HG03108 (cell line): ENCODE results near the gene CRY2.
"Not testable (repeated sequence)": the region's sequence is repeated elsewhere in the genome, so short reads cannot be mapped to it uniquely, and the experiment has no call there.

Source experiments
- ATAC-seq: cut with Tn5 transposase; IDR thresholded peaks from one replicate; pipeline ENCODE4 v1.9.1; 2021; ENCODE audit warnings: moderate library complexity; ENCODE audit not compliant: unreplicated experiment

The CRY2 gene

DNA sequence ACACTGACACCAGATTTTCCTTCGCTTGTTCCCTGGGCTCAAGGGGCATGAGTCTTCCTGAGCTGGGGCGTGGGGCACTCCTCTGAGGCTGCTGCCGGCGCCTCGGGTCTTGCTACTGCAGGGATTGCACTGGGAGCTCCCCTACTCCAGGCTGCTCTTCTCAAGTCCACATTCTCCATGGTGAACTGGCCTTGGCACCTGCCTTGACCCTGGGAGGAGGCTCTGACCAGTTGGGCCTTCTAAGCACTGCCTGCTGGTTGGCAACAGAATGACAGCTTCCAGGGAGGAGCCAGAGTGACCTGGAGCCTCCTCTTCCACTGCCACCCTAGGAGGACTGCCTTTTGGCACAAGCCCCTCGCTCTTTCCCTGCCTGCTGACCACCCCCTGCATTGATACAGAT, 50.3 kb downstream of the CRY2 start:
- ATAC-seq = no peak

DNA sequence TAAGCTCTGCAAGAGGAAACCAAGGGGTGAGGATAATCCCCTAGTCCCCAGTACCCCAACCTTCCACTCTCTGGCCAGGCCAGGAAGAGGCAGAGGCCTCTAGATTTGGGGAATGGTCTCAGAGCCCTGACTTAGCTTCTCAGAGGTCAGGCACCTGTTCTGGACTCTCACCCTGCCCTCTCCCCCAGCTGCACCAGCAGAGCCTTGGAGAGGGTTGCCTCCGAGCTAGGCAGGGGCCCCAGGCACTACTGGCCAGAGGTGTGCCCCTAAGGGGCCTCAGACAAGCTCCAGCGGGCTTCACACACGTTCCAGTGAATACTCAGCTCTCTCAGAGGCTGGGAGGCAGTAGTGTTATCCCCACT, 51.8 kb downstream of the CRY2 start:
- ATAC-seq = no peak

DNA sequence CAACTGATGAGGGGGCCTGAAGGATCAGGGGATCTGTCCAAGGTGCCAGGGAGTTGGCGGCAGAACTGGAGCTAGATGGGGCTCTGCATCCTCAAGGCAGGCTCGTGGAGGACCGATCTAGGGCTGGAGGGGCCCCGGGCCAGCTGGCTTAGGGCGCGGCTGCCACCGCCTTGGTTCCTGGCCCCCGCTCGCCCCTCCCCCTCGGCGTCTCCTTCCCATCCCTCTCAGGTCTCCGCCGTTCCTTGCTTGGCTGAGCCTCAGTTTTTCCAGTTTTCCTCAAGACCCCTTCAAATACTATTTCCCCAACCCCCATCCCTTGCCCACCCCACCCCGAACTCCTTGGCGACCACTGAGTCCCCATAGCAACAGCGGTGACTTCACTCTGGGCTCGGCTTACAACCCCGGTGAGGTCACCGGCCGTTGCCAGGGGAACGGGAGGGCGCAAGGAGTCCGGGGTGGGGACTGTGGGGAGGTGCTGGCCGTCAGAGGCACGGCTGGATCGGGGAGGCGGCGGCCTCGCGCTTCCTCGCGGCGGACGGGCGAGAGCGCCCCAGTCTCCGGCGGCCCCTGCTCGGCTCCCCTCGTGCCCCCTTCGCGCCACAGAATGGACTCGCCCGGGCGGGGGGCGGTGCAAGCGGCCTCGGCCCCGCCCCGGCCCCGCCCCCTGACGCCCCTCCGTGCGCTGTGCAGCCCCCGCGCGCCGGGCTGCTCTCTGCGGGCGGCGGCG, 52.3 kb downstream of the CRY2 start:
- ATAC-seq = no peak

DNA sequence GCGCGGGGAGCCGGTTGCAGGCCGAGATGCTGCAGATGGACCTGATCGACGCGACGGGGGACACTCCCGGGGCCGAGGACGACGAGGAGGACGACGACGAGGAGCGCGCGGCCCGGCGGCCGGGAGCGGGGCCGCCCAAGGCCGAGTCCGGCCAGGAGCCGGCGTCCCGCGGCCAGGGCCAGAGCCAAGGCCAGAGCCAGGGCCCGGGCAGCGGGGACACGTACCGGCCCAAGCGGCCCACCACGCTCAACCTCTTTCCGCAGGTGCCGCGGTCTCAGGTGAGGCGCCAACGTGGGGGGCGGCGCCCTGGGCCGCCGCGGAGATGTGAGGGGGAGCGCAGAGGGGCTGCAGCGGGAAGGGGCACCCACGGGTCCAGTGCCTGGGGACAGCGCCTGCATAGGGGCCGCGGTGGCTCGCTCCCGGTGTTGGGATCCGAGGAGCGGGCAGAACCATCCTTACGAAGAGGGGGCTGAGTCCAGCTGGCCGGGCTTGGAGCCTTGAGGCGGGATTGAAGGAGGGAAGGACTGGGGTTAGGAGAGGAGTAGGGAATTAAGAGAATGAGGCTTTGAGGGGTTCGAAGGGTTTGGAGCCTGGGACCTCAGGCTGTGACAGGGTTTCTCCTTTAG, 53.0 kb downstream of the CRY2 start:
- ATAC-seq = not testable (repeated sequence)

DNA sequence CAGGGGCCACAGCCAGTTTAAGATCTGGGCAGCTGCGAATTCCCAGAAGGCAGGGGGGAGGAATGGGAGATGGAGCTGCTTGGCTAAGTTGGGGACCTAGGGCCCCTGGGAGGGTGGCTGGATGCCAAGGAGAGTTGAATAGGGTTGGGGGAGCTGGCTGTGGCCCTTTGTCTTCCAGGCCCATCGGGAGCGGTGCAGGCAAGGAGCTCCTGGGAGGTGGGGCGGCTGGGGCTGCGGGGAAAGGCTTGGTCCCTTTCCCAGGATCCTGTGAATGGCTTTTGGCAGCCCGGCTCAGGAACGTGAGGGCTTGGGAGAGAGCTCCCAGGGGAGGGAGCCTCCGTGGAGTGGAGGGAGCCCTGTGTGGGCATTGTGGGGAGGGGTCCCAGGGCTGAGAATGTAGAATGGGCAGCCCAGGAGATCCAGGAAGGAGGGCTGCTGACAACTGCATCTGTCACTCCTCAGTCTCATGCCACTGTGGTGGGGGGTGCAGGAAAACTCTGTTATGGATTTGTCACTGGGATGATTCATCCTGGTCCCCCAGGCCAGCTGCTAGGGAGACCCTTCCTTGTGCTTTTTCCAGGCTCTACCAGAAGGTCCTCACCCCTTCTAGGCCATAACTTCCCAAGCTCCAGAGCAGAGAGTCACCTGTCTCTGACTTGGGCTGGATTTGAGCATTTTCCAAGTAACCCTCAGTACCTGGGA, 53.8 kb downstream of the CRY2 start:
- ATAC-seq = no peak

DNA sequence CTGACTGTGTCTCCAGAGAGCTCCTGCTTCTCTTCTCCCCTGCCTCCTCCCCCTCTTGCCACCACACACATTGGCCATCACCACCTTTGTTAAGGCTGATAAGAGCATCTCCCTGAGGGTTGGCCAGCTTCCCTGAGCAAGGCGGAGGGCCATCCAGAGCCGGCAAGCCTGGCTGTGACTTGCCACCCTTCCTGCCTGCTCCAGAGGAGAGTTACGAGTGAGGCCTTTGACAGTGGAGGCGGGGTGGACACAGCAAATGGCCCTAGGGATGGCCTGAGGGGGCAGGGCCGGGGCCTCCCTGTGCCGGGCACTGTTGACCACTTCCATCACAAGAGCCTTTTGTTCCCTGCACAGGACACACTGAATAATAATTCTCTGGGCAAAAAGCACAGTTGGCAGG, 54.4 kb downstream of the CRY2 start:
- ATAC-seq = no peak

DNA sequence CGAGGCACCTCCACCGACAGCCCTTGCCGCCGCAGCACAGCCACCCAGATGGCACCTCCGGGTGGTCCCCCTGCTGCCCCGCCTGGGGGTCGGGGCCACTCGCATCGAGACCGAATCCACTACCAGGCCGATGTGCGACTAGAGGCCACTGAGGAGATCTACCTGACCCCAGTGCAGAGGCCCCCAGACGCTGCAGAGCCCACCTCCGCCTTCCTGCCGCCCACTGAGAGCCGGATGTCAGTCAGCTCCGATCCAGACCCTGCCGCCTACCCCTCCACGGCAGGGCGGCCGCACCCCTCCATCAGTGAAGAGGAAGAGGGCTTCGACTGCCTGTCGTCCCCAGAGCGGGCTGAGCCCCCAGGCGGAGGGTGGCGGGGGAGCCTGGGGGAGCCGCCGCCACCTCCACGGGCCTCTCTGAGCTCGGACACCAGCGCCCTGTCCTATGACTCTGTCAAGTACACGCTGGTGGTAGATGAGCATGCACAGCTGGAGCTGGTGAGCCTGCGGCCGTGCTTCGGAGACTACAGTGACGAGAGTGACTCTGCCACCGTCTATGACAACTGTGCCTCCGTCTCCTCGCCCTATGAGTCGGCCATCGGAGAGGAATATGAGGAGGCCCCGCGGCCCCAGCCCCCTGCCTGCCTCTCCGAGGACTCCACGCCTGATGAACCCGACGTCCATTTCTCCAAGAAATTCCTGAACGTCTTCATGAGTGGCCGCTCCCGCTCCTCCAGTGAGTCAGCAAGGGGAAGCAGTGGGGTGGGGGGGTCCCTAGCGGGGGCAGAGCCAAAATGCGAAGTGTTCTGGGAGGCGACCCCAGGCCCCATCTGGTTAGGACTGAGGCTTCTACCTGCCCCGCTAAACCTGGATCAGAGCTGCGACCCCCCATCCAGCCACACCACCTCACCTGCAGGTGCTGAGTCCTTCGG, 55.4 kb downstream of the CRY2 start:
- no peak for ATAC-seq

DNA sequence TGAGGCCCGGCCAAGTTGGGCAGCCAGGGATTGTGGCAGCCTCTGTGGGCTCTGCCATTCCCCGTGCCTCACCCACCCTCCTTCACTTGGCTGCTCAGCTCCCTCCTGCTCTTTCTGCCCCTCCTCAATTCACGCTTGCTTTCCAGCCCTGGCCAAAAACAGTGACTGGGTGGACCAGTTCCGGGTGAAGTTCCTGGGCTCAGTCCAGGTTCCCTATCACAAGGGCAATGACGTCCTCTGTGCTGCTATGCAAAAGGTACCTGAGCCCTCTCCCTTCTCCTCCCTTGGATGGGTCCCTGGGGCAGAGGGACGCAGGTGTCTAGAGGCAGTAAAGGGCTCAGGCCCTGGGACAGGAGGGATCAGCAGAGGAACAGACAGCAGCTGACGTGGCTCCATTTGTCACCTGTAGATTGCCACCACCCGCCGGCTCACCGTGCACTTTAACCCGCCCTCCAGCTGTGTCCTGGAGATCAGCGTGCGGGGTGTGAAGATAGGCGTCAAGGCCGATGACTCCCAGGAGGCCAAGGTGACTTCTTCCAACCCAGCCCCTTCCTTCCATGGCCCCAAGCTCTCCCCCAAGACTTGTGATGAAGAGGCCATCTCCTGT, 57.1 kb downstream of the CRY2 start:
- no peak for ATAC-seq

DNA sequence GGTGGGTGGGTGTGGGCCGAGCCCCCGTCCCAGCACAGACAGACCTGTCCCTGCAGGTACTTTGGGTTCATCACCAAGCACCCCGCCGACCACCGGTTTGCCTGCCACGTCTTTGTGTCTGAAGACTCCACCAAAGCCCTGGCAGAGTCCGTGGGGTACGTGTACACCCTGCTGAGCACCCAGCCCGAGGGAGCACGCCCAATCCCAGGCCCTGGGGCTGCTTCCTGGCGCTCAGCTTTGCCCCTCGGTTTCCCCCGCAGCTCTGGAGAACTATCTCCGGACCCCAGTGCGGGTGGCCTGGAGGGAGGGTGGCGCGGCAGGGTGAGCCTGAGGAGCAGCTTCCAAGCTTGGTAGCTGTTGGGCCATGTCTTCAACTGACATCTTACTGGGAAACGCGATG, 57.8 kb downstream of the CRY2 start:
- ATAC-seq = no peak

DNA sequence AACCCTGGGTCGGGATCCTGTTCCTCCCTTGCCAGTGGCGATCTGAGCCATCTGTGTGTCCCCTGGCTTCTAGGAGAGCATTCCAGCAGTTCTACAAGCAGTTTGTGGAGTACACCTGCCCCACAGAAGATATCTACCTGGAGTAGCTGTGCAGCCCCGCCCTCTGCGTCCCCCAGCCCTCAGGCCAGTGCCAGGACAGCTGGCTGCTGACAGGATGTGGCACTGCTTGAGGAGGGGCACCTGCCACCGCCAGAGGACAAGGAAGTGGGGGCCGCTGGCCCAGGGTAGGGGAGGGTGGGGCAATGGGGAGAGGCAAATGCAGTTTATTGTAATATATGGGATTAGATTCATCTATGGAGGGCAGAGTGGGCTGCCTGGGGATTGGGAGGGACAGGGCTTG, 58.3 kb downstream of the CRY2 start:
- ATAC-seq = not testable (repeated sequence)

DNA sequence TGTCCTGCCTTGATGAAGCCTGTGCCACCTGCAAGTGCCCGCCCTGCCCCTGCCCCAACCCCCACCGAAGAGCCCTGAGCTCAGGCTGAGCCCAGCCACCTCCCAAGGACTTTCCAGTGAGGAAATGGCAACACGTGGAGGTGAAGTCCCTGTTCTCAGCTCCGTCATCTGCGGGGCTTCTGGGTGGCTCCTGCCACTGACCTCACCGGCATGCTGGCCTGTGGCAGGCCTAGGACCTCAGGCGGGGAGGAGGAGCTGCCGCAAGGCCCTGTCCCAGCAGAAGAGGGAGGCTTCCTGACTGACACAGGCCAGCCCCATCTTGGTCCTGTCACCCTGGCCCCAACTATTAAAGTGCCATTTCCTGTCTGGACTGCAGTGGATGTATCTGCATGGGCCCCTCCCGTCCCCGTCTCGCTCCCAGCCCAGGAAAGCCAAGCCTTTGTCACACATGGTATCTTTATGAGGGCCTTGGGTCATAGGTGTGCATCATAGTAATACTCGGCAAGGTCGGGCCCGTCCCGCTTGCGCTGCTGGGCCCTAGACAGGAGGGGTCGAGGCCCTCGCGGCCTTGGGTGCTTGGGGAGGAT, 58.9 kb downstream of the CRY2 start:
- no peak for ATAC-seq

DNA sequence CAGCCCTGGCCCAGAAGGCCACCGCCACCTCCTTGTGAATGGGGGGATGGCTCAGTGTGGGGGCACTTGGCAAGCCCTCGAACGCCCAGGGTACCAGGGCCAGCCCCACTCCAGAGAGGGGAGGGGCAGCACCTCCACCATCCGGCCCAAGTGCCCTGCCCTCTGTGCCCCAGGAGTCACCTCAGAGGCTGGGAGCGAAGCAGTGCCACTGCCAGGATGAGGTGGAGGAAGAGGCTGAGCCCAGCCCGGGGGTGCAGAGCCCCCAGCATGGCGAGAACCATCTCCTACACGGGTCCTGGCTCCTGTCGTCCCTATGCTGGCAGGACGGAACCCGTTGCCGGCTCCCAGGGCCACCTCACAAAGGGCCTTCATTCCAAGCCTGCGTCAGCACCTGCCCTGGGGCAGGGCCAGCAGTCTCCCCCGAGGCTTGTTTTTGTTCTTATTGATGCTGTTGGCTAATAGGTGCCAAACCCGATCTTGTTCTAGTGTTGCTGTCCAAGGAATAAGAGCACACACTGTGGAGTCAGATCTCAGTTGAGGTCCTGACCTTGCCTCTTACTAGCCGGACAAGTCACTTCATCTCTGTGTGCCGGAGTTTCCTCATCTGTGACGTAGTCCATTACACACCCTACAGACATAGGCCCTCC, 59.8 kb downstream of the CRY2 start, which contains the start of gene FREY1:
Gene FREY1 (minus strand): TSS at position 307 of the 647 bp plus-strand sequence. CDS start 26 bp downstream, at position 281.
- ATAC-seq = no peak

DNA sequence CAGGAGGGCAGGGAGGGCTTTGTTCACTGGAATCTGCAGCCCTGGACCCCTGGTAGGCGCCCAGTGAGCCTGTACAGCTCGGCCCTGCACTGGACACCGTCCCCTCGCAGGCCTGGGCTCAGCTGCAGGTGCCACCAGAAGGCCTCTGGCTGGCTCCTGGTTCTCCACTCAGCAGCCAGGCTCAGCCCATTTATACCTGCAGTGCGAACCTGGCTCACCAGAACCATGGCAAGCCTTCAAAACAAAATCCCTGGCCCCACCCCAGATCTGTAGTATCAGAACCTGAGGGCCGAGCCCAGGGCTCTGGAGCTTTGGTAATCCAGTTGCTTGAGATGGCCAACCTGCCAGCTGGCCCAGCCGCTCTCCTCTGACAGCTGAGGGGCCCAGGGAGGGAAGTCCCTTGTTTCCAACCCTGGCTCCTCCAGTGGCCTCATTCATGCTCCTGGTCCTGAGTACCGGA, 60.7 kb downstream of the CRY2 start:
- ATAC-seq = no peak

DNA sequence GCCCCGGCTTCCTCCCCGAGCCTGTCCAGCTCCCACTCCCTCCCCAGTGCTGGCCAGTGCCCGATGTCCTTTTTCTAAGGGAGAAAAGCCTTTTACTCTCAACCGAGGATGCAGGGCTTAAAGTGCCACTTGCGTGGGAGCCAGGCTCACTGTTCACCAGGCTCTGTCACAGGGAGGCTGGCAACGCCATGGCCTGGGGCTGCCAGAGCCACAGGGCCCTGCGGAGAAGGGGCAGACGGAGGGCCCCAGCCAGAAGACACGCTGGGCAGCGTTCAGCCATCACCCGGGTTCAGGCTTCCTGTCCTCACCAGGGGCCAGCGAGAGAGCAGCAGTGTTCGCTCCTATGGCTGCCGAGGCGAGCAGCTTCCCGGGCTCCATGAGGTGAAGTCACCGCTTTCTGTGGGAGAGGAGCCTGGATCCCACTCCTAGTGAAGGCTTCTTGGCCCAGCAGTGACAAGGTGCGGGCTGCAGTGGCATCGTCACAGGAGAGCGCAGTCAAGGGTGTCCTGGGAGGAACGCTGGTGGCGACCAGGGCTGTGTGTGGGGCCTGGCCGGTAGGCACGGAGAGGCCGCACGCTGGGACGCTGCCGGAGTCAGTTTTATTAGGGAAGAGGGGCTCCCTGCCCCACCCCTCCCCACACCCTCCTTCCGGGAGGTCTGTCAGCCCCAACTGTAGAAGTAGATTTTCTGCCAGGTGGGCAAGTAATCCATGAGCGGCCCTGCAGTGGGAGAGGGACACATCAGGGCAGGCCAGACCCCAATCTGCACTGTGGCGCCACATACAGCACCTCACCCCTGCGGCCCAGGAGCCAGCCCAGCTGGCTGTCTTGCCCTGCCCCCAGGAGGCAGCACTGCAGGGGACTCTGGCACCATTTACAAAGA, 62.6 kb downstream of the CRY2 start:
- ATAC-seq = no peak

DNA sequence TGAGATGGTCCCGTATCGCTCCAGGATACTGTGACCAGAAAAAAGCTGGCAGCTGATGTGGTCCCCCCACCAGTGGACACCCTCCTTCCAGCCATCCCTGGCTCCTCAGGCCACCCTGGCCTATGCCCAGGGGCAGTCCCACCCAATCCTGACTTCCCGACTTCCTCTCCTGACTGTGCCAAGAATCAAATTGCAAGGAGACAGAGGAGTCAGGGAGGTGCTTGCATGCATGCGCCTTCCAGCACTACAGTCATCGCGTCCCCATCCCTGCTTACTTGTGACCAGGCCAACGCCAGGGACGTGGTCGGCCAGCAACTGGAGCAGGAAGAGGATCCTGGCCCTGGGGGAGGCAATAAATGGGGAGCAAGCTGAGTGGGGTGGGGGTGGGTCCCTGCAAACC, 63.3 kb downstream of the CRY2 start:
- ATAC-seq = no peak

DNA sequence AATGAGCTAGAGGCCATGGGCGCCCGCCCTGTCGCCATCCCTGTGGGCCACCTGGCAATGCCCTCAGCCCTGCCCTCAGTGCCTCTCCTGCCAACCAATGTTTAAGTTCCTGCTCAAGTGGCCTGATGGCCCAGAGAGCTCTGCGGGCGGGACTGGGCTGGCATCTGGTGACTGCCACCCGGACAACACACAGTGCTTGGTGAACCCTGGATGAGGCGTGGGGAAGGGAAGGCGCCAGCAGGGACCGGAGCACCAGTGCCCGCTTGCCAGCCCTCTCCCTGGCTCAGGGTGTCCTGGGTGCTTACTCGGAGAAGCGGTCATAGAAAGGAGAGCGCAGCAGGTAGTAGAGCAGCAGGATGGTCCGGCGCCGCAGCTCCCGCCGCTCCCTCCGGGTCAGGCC, 66.2 kb downstream of the CRY2 start:
- ATAC-seq = no peak

DNA sequence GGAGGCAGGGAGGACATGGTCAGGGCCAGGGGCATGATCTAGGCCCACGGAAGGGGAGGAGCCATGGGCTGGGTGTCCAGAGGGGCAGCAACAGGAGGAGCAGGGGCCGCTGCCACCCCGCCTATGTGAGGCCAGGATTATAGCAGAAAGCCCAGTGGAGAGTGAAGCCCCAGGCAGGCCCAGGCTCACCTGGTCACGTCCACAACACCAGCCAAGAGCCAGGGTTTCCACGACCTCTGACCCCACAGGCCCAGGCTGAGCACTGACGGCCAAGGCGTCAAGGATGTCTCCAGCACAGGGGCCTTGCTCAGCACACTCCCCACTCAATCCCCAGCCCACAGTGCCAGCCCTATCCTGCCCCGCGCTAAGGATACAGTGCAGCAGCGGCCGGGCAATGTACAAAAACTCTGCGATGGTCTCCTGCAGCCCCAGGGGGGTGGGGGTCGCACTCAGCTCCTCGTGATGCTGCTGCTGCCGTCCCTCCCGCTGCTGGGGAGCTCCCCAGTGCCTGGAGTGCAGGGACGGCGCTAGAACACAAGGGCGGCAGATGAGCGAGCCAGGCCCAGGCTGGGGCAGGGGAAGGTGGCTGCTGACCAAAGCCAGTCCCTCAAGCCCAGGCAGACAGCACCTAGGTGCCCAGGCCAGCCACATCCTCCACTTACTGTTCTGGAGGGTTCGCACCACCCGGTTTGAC, 66.8 kb downstream of the CRY2 start:
- ATAC-seq = no peak

DNA sequence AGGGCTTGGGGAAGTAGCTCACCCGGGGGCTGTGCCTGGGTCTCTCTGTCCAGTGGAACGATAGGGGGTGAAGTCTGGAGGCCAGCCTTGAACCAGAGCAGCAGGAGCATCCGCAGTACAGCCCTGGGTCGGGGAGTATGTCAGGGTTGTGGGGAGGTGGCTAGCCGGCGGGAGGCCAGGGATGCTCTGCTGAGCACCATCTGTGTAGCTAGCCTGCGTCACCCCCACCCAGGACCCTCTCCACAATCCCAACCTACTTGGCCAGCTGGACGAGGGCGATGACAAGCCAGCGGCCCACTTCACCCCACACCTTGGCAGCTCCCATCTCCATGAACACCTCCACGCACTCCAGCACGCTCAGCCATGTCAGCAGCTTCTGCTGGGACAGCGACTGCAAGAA, 68.2 kb downstream of the CRY2 start:
- ATAC-seq = no peak
